ENCODE data around the gene NDUFA11. TPM values are rescaled to one million over a fixed set of nuclear protein-coding genes. Genes with fewer than 3 reads are reported as not detected.

NDUFA11 gene
- total RNA-seq, 2 experiments from 2014 or later, result 233 to 237 TPM

DNA sequence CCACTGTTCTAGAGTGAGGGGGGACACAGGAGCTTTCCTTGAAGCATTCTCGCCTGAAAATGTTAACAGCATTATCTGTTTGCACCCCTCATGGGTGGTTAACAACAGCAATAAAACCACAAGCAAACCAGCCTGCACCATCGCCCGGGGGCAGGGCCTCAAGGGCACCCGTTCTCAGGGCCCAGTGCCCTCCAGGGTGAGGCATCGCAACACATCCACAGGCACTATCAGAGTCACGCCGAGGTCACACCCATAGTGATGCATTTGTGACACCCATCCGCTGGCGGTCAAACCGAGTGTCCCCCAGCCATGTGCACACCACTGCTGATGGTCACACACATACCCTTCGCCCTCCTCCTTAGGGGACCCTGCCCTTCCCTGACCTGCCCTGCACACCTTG, 37.8 kb downstream of the NDUFA11 start:
- CTCF ChIA-PET, result interaction anchor here (1.4 kb wide), 1 partner anchor 62 kb away, joined by 4 read pairs; no protein-coding TSS in a partner anchor
- POLR2A ChIA-PET, result no interaction called here
- Mint-ChIP-seq H3K4me3 (no peak overlapping the region), H3K4me1 (ENCODE audit: low read depth) (no peaks in the 10 kb centered on the region), H3K27me3 (no peaks in the 10 kb centered on the region), H3K27ac (no peak overlapping the region), H3K9me3 (no peaks in the 10 kb centered on the region), H3K36me3 (ENCODE audit: low read depth) (no peaks in the 10 kb centered on the region)
- DNase-seq, result no peak
- intact Hi-C loops (cut with micrococcal nuclease), result no loop called here
- ATAC-seq, result no peak
- TF ChIP-seq, protein P1, sequence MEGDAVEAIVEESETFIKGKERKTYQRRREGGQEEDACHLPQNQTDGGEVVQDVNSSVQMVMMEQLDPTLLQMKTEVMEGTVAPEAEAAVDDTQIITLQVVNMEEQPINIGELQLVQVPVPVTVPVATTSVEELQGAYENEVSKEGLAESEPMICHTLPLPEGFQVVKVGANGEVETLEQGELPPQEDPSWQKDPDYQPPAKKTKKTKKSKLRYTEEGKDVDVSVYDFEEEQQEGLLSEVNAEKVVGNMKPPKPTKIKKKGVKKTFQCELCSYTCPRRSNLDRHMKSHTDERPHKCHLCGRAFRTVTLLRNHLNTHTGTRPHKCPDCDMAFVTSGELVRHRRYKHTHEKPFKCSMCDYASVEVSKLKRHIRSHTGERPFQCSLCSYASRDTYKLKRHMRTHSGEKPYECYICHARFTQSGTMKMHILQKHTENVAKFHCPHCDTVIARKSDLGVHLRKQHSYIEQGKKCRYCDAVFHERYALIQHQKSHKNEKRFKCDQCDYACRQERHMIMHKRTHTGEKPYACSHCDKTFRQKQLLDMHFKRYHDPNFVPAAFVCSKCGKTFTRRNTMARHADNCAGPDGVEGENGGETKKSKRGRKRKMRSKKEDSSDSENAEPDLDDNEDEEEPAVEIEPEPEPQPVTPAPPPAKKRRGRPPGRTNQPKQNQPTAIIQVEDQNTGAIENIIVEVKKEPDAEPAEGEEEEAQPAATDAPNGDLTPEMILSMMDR (IDR thresholded peaks at IDR 0.05), result no peak

DNA sequence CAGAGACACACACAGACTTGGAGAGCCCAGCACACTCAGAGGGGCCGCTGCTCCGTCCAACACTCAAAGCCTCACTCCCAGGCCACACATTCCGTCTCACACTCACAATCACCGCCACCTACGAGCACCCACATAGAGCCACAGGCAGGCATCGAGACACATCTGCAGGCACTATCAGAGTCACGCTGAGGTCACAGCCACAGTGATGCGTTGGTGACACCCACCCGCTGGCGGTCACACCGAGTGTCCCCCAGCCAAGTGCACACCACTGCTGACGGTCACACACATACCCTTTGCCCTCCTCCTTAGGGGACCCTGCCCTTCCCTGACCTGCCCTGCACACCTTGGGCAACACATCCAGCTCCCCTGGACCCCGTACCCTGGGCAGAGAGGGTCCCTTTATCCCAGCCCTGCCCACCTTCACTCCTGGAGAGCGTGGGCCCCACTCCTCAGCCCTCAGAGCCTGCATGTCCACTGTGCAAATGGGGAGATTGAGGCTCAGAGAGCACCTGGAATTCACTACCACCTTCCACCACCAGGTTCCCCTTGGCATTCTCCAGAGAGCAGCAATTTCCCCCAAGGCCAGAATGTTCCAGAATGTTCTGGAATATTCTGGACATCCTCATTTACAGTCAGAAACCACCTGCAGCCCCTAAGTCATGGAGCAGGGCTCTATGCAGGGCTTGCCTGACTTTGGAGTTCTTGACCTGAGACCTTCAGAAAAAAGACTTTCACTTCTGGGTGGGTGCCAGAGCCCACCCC, 38.7 kb downstream of the NDUFA11 start:
- POLR2A ChIA-PET, result no interaction called here
- ATAC-seq (no peak), DNase-seq (no peak)
- Mint-ChIP-seq H3K4me1 (ENCODE audit: low read depth) (no peaks in the 10 kb centered on the region), H3K36me3 (ENCODE audit: low read depth) (no peaks in the 10 kb centered on the region), H3K4me3 (no peak overlapping the region), H3K27ac (no peak overlapping the region), H3K9me3 (no peaks in the 10 kb centered on the region), H3K27me3 (no peaks in the 10 kb centered on the region)
- TF ChIP-seq, protein P1 (IDR thresholded peaks at IDR 0.05), result no peak
- CTCF ChIA-PET, result no interaction called here
- intact Hi-C loops (cut with micrococcal nuclease), result no loop called here

- DNase-seq (no peak), ATAC-seq (no peak)
- H3K36me3 Mint-ChIP-seq (ENCODE audit: low read depth), result no peaks in the 10 kb centered on the region
- no peaks in the 10 kb centered on the region for H3K9me3 Mint-ChIP-seq
- H3K27ac Mint-ChIP-seq, result no peak overlapping the region
- TF ChIP-seq, protein P1 (IDR thresholded peaks at IDR 0.05), result no peak
- intact Hi-C loops (cut with micrococcal nuclease), result no loop called here
- H3K4me3 Mint-ChIP-seq, result no peak overlapping the region
- H3K27me3 Mint-ChIP-seq, result no peaks in the 10 kb centered on the region
- CTCF ChIA-PET, result no interaction called here
- POLR2A ChIA-PET, result no interaction called here
- H3K4me1 Mint-ChIP-seq (ENCODE audit: low read depth), result no peaks in the 10 kb centered on the region
These were observed 39.4 kb downstream of the NDUFA11 start for GRCh38 chr19:5864013-5864720.

- ATAC-seq, result no peak
- Mint-ChIP-seq H3K27me3 (no peaks in the 10 kb centered on the region), H3K4me3 (no peak overlapping the region), H3K9me3 (no peaks in the 10 kb centered on the region), H3K4me1 (ENCODE audit: low read depth) (no peaks in the 10 kb centered on the region), H3K27ac (no peak overlapping the region), H3K36me3 (ENCODE audit: low read depth) (no peaks in the 10 kb centered on the region)
- DNase-seq, result no peak
- POLR2A ChIA-PET, result no interaction called here
- intact Hi-C loops (cut with micrococcal nuclease), result no loop called here
- CTCF ChIA-PET, result no interaction called here
- TF ChIP-seq, protein P1 (IDR thresholded peaks at IDR 0.05), result no peak
These were observed 40.4 kb downstream of the NDUFA11 start for GRCh38 chr19:5863030-5863665.

All from activated CD8-positive, alpha-beta T cell treated with anti-CD3 and anti-CD28 coated beads for 36 hours (primary cell).